ENCODE data around the gene STRADA.

DNA sequence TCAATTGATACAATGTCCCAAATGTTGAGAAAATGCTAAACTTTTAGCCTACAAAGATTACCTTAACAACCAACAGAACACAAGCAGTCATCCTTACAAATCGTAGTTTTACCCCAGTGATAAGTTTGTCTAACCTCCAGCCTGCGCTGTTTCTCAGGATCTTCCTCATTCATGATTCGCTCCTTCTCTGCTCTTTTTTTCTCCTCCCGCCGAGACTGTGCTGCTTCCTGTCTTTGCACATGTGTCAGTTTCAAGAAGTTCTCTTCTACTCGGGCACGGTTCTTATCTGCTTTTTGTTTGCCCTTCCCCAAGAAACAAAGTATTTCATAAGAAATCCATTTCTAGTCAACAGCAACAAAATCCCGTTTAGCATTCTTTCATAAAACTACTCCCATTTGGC is 10.2 kb upstream of the STRADA start:
- TF ChIP-seq, protein P1, sequence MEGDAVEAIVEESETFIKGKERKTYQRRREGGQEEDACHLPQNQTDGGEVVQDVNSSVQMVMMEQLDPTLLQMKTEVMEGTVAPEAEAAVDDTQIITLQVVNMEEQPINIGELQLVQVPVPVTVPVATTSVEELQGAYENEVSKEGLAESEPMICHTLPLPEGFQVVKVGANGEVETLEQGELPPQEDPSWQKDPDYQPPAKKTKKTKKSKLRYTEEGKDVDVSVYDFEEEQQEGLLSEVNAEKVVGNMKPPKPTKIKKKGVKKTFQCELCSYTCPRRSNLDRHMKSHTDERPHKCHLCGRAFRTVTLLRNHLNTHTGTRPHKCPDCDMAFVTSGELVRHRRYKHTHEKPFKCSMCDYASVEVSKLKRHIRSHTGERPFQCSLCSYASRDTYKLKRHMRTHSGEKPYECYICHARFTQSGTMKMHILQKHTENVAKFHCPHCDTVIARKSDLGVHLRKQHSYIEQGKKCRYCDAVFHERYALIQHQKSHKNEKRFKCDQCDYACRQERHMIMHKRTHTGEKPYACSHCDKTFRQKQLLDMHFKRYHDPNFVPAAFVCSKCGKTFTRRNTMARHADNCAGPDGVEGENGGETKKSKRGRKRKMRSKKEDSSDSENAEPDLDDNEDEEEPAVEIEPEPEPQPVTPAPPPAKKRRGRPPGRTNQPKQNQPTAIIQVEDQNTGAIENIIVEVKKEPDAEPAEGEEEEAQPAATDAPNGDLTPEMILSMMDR (IDR thresholded peaks at IDR 0.05) = no peak
- TF ChIP-seq POLR2A (IDR thresholded peaks at IDR 0.05) = no peak
